H1 (cell line): ENCODE results near the gene RUVBL2.
"Not testable (repeated sequence)": the region's sequence is repeated elsewhere in the genome, so short reads cannot be mapped to it uniquely, and the experiment has no call there.

Source experiments
- BCL11A ChIP-seq, 2 experiments: IDR thresholded peaks; one replicate each; pipeline ENCODE4 v1.6.1; 2011; ENCODE audit warnings: low read depth in 2 of 2, low read length in 2 of 2, mild to moderate bottlenecking in 2 of 2
- CBX5 ChIP-seq: fragments of 300-800, 300-1000 bp; sonication (generic); IDR thresholded peaks from 2 replicates; pipeline ENCODE4 v1.7.1; 2016; ENCODE audit warnings: antibody characterized with exemption, low read length, low read depth
- EP300 ChIP-seq, 2 experiments: IDR thresholded peaks; 1 replicate in 1 of 2; 2 replicates in 1 of 2; pipeline ENCODE4 v1.6.1; 2011 to 2012; ENCODE audit warnings: low read depth in 2 of 2, low read length in 2 of 2, mild to moderate bottlenecking in 2 of 2, borderline replicate concordance in 1 of 2, inconsistent platforms in 1 of 2, moderate library complexity in 1 of 2
- MAX ChIP-seq: IDR thresholded peaks from 2 replicates; pipeline ENCODE4 v1.6.1; 2012; ENCODE audit warnings: inconsistent platforms
- POLR2A ChIP-seq, 2 experiments: IDR thresholded peaks; 1 replicate in 1 of 2; 2 replicates in 1 of 2; pipeline ENCODE4 v1.6.1; 2011; ENCODE audit warnings: low read depth in 2 of 2, low read length in 2 of 2, mild to moderate bottlenecking in 2 of 2; ENCODE audit errors: control extremely low read depth in 1 of 2
- POLR2AphosphoS5 ChIP-seq: IDR thresholded peaks from 2 replicates; pipeline ENCODE4 v1.6.1; 2011; ENCODE audit warnings: low read depth, low read length
- RAD21 ChIP-seq, 2 experiments: IDR thresholded peaks in 1 of 2; conservative IDR thresholded peaks in 1 of 2; 2 replicates each; pipeline ENCODE4 v1.6.1; 2011; ENCODE audit warnings: low read depth in 2 of 2, low read length in 2 of 2, improper control_type of control experiment in 1 of 2, inconsistent platforms in 1 of 2, mild to moderate bottlenecking in 1 of 2, moderate library complexity in 1 of 2
- RXRA ChIP-seq: IDR thresholded peaks from 2 replicates; pipeline ENCODE4 v1.6.1; 2011; ENCODE audit warnings: low read depth, mild to moderate bottlenecking, low read length, moderate library complexity; ENCODE audit not compliant: insufficient read depth
- SP4 ChIP-seq: IDR thresholded peaks from 2 replicates; pipeline ENCODE4 v1.6.1; 2012; ENCODE audit warnings: low read length, inconsistent platforms
- TCF12 ChIP-seq: IDR thresholded peaks from 2 replicates; pipeline ENCODE4 v1.6.1; 2011; ENCODE audit warnings: low read depth, mild to moderate bottlenecking, low read length
- TF ChIP-seq, protein P1 (sequence below): IDR thresholded peaks from 2 replicates; pipeline ENCODE4 v1.6.1; 2011; ENCODE audit warnings: low read length, improper control_type of control experiment
- TF ChIP-seq, protein P2 (sequence below), 3 experiments: IDR thresholded peaks; 1 replicate in 2 of 3; 2 replicates in 1 of 3; pipeline versions ENCODE4 v1.5.1 to v1.6.1; 2011; ENCODE audit warnings: low read length in 3 of 3, mild to moderate bottlenecking in 3 of 3, inconsistent platforms in 2 of 3, low read depth in 1 of 3, moderate library complexity in 1 of 3; ENCODE audit not compliant: insufficient read depth in 1 of 3; ENCODE audit errors: control extremely low read depth in 1 of 3

GRCh38 chr19:49029749-49030148, 36.1 kb downstream of the RUVBL2 start:
- TF ChIP-seq TCF12; MAX; POLR2AphosphoS5; SP4; RAD21 (IDR thresholded peaks at IDR 0.05 in 1 of 2, conservative IDR thresholded peaks at IDR 0.05 in 1 of 2; ENCODE audit: low read depth in 2 of 2, low read length in 2 of 2); BCL11A (IDR thresholded peaks at IDR 0.05; ENCODE audit: low read depth in 2 of 2, low read length in 2 of 2); EP300 (IDR thresholded peaks at IDR 0.05; ENCODE audit: borderline replicate concordance in 1 of 2, low read depth in 2 of 2, low read length in 2 of 2); RXRA; POLR2A (IDR thresholded peaks at IDR 0.05; ENCODE audit: control extremely low read depth in 1 of 2, low read depth in 2 of 2, low read length in 2 of 2); CBX5: not testable (repeated sequence)
- TF ChIP-seq, protein P1, sequence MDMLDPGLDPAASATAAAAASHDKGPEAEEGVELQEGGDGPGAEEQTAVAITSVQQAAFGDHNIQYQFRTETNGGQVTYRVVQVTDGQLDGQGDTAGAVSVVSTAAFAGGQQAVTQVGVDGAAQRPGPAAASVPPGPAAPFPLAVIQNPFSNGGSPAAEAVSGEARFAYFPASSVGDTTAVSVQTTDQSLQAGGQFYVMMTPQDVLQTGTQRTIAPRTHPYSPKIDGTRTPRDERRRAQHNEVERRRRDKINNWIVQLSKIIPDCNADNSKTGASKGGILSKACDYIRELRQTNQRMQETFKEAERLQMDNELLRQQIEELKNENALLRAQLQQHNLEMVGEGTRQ, result not testable (repeated sequence)
- TF ChIP-seq, protein P2, sequence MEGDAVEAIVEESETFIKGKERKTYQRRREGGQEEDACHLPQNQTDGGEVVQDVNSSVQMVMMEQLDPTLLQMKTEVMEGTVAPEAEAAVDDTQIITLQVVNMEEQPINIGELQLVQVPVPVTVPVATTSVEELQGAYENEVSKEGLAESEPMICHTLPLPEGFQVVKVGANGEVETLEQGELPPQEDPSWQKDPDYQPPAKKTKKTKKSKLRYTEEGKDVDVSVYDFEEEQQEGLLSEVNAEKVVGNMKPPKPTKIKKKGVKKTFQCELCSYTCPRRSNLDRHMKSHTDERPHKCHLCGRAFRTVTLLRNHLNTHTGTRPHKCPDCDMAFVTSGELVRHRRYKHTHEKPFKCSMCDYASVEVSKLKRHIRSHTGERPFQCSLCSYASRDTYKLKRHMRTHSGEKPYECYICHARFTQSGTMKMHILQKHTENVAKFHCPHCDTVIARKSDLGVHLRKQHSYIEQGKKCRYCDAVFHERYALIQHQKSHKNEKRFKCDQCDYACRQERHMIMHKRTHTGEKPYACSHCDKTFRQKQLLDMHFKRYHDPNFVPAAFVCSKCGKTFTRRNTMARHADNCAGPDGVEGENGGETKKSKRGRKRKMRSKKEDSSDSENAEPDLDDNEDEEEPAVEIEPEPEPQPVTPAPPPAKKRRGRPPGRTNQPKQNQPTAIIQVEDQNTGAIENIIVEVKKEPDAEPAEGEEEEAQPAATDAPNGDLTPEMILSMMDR (IDR thresholded peaks at IDR 0.05; ENCODE audit: control extremely low read depth in 1 of 3, insufficient read depth in 1 of 3, low read depth in 1 of 3, low read length in 3 of 3), result not testable (repeated sequence)
